ENCODE data around the gene ENTPD7.
"Not testable (repeated sequence)": the region's sequence is repeated elsewhere in the genome, so short reads cannot be mapped to it uniquely, and the experiment has no call there.

GRCh38 chr10:99746166-99746565, 86.9 kb downstream of the ENTPD7 start:
- not testable (repeated sequence) for TF ChIP-seq POLR2A, CTCF (IDR thresholded peaks at IDR 0.05)
